GM12873 (cell line): ENCODE measurements around the gene GET4.

Experiments used
- TF ChIP-seq, protein P1 (sequence below): IDR thresholded peaks from 2 replicates; pipeline ENCODE4 v1.5.1; 2012; ENCODE audit warnings: low read depth, mild to moderate bottlenecking, moderate library complexity, low read length, control low read depth; ENCODE audit not compliant: insufficient read depth; ENCODE audit errors: missing control alignments

The GET4 gene

DNA sequence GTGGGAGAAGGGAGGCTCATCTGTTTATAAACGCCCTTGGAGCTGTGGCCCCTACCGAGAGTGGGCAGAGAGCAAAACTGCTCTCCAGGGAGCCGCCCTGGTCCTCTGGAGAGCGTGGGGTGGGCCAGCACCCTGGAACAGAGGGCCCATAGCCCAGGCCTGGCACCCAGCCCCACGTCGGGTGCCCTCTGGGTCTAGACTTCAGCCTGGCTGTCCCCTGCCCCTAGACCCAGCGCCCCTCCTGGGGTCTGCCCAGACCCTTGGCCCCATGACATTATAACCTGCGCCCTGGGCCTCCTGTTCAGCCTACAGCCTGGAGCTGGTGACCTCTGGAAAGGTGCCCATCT is 24.7 kb downstream of the GET4 start:
- TF ChIP-seq, protein P1, sequence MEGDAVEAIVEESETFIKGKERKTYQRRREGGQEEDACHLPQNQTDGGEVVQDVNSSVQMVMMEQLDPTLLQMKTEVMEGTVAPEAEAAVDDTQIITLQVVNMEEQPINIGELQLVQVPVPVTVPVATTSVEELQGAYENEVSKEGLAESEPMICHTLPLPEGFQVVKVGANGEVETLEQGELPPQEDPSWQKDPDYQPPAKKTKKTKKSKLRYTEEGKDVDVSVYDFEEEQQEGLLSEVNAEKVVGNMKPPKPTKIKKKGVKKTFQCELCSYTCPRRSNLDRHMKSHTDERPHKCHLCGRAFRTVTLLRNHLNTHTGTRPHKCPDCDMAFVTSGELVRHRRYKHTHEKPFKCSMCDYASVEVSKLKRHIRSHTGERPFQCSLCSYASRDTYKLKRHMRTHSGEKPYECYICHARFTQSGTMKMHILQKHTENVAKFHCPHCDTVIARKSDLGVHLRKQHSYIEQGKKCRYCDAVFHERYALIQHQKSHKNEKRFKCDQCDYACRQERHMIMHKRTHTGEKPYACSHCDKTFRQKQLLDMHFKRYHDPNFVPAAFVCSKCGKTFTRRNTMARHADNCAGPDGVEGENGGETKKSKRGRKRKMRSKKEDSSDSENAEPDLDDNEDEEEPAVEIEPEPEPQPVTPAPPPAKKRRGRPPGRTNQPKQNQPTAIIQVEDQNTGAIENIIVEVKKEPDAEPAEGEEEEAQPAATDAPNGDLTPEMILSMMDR: no peak

DNA sequence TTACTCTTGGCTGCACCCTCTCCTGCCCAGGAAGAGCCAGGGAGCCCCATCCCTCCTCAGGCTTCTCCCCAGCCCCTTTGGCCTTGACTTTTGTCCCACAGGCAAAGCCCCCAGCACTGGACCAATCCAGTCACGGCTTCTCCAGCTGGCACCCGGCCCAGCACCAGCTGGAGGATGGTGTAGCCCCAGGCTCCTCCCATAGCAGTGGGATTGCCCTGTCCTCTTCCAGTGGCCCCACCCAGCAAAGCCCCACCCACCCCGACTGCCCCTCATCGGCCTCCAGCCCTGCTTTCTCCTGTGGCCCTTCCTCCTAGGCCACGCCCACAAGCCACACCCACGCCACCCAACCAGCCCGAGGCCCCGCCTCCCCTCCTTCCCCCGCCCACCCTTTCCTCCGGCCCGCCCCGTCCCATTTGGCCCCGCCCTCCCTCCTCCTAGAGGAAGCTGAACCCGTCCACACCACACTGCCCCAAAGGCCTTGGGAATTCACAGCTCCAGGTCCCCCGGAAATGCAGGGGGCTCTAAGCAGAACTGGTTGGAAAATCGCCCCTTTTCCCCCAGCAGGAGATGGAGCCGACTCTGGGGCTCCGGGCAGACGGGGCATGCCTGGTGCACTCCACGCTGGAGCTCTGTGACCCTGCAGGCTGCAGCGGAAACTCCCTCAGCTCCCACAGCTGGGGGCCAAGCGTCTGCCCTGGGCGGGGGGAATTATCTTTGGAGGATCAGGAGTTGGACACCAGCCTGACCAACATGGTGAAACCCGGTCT is 25.2 kb downstream of the GET4 start:
- TF ChIP-seq, protein P1: no peak

GRCh38 chr7:902996-903395 is 26.6 kb downstream of the GET4 start:
- TF ChIP-seq, protein P1: no peak

DNA sequence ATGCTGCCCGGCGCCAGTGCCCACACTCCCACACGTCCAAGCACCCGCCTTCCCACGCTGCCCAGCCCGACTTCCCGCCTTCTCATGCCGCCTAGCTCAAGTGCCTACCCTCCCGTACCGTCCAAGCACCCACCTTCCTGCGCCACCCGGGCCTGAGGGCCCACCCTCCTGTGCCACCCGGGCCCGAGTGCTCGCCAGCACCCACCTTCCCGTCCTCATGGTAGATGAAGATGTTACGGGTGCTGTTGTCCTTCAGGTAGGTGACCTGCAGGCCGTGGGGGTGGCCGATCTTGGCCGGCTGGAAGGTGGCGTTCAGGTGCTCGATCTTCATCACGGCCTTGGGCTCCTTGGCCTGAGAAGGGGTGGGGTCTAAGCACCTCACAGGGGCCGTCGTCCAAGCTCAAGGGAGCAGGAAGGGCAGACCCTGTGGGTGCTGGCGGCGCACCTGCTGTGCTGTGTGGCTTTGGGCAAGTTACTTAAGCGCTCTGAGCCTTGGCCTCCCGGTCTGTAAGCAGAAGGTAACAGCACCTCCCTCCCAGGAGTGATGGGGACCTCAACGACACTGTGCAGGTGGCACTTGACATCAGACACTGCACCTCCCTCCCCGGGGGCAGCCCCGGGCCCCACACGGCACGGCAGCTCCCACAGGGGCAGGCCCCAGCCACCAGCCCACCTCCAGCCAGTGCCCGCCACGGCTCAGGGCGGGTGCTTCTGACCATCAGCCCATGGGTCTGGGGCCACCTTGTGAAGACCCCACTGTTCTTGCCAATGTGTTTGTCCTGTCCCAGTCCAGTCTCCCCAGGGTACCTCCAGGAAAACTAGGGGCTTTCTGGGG is 27.8 kb downstream of the GET4 start:
- TF ChIP-seq, protein P1: no peak

DNA sequence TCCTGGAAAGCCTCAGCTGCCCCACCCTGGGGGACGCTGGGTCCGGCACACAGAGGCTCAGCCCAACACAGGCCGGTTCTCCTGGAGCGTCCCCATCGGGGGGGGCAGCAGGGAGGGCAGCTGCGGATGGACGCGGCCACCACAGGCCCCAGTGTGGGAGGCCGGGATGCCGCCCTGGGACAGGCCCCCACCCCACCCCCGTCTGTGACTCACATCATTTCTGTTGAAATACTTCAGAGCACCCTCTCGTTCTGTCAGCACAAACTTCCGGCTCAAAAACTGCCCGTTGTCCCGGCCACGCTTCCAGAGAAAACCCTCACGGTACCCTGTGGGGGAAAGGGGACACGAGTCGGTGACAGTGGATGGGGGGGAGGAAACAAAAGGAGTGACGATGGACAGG is 28.5 kb downstream of the GET4 start:
- TF ChIP-seq, protein P1: no peak

DNA sequence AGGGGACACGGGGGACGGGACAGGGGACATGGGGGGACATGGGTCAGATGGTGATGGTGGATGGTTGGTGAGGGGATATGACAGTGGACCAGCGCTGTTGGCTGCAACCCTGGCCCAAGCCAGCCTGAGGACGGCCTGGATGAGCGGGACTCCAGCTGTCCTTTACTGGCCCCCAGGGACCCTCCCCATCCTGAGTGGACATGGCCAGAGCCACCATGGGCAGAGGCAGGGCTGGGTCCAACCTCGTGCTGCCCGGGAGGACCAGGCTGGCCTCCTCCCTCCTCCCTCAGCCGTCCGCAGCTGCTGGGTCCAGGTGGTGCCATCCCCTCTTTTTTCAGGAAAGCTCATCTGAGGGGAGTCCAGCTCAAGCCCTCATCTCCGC is 30.4 kb downstream of the GET4 start:
- TF ChIP-seq, protein P1: no peak

DNA sequence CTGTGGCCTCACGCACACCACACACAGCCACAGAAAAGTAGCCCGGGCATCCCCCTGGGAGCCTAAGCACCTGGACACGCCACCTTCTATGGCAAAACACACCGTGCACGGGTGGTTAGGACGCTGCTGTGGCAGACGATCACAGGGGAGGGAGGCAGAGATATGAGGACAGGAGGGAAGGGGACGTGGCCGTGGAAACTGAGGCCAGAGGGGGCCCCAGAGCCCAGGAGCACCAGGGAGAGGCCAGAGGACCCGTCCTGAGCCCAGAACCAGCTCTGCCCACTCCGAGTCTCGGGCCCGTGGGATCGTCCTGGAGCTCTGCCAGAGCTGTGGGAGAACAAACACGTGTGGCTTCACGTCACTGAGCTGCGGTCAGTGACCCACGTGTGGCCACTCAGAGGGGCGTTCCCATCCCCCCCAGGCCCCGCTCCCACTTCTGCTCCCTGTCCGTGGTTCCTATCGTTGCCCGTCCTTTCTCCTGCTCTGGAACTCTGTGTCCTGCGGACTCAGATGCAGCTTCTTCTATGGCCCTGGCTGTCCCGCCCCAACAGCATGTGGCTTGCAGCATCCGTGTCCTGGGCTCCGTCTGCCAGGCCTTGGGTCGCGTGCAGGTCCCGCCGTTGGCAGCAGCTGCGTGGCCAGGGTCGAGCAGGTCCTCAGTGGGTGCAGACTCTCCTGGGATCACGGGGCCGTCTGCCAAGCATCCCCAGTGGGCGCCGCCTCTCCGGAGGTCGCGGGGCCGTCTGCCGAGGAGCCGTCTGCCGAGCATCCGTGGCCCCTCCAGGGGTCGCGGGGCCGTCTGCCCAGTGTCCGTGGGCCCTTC is 31.0 kb downstream of the GET4 start:
- TF ChIP-seq, protein P1: no peak
